ENCODE results near the gene NDUFV1.
A peak's percentile ranks its signal among the peaks of the same experiment; 100 is the strongest.
"Not testable (repeated sequence)": the region's sequence is repeated elsewhere in the genome, so short reads cannot be mapped to it uniquely, and the experiment has no call there.

NDUFV1 gene

GRCh38 chr11:67627441-67627811 lies 20.7 kb downstream of the NDUFV1 start:
- DNase-seq (ENCODE audit: low read depth in 2 of 2) = no peak

GRCh38 chr11:67627812-67628624 lies 21.3 kb downstream of the NDUFV1 start:
- no peak for DNase-seq (ENCODE audit: low read depth in 2 of 2)

GRCh38 chr11:67628710-67629385 lies 22.1 kb downstream of the NDUFV1 start:
- DNase-seq (ENCODE audit: low read depth in 2 of 2) = no peak

GRCh38 chr11:67629386-67630227 lies 22.9 kb downstream of the NDUFV1 start, which contains the start of gene NUDT8:
NUDT8 (minus strand) TSS chr11:67629937; CDS start chr11:67629911, 26 bp downstream.
- DNase-seq (ENCODE audit: low read depth in 2 of 2) = peak; percentile 75 to 76

GRCh38 chr11:67630228-67630942 lies 23.6 kb downstream of the NDUFV1 start:
- DNase-seq (ENCODE audit: low read depth in 2 of 2) = peak; percentile 86 to 89

GRCh38 chr11:67630943-67631331 lies 24.2 kb downstream of the NDUFV1 start:
- DNase-seq (ENCODE audit: low read depth in 2 of 2) = no peak

GRCh38 chr11:67631411-67631810 lies 24.7 kb downstream of the NDUFV1 start:
- no peak for DNase-seq (ENCODE audit: low read depth in 2 of 2)

GRCh38 chr11:67631853-67632174 lies 25.1 kb downstream of the NDUFV1 start:
- no peak for DNase-seq (ENCODE audit: low read depth in 2 of 2)

- DNase-seq (ENCODE audit: low read depth in 2 of 2) = no peak
These were observed 25.6 kb downstream of the NDUFV1 start for GRCh38 chr11:67632175-67632981.

- DNase-seq (ENCODE audit: low read depth in 2 of 2) = no peak
These were observed 26.4 kb downstream of the NDUFV1 start for GRCh38 chr11:67632982-67633755.

GRCh38 chr11:67633758-67634365 lies 27.1 kb downstream of the NDUFV1 start:
- no peak for DNase-seq (ENCODE audit: low read depth in 2 of 2)

- no peak for DNase-seq (ENCODE audit: low read depth in 2 of 2)
These were observed 27.9 kb downstream of the NDUFV1 start for GRCh38 chr11:67634366-67635230.

- DNase-seq (ENCODE audit: low read depth in 2 of 2) = no peak
These were observed 28.4 kb downstream of the NDUFV1 start for GRCh38 chr11:67635231-67635521.

- DNase-seq (ENCODE audit: low read depth in 2 of 2) = no peak
These were observed 30.2 kb downstream of the NDUFV1 start for GRCh38 chr11:67636962-67637361.

GRCh38 chr11:67637441-67637840 lies 30.7 kb downstream of the NDUFV1 start:
- not testable (repeated sequence) for DNase-seq (ENCODE audit: low read depth in 2 of 2)

GRCh38 chr11:67638535-67639437 lies 32.0 kb downstream of the NDUFV1 start:
- DNase-seq (ENCODE audit: low read depth in 2 of 2) = no peak

- no peak for DNase-seq (ENCODE audit: low read depth in 2 of 2)
These were observed 32.7 kb downstream of the NDUFV1 start, which contains the start of gene TBX10 for GRCh38 chr11:67639438-67639859. TBX10 (minus strand) TSS chr11:67639763; CDS start chr11:67639472, 291 bp downstream.

All from stimulated activated CD8-positive, alpha-beta memory T cell treated with anti-CD3 and anti-CD28 coated beads, Interleukin-15, amount 100 ng/mL, for 4 hours (primary cell).